H9 (cell line): ENCODE results near the gene DPF1. TPM values are rescaled to one million over a fixed set of nuclear protein-coding genes. Genes with fewer than 3 reads are reported as not detected.

Experiments used
- DNase-seq: peaks from one replicate; pipeline ENCODE4 v3.0.0-alpha.2; 2017
- H2AFZ ChIP-seq: one replicate; pipeline ENCODE4 v1.6.1; 2013; ENCODE audit warnings: mild to moderate bottlenecking, low read length, control low read depth, moderate library complexity
- H2AK5ac ChIP-seq: 2 replicates; pipeline ENCODE4 v1.6.1; 2013; ENCODE audit warnings: low read length, control low read depth, mixed read lengths; ENCODE audit not compliant: insufficient read length
- H2BK120ac ChIP-seq: one replicate; pipeline ENCODE4 v1.6.1; 2013; ENCODE audit warnings: low read depth, mild to moderate bottlenecking, low read length, control low read depth, inconsistent platforms; ENCODE audit not compliant: poor library complexity, severe bottlenecking
- H2BK12ac ChIP-seq: 2 replicates; pipeline ENCODE4 v1.6.1; 2013; ENCODE audit warnings: low read length, control low read depth, mixed read lengths, low read depth; ENCODE audit not compliant: insufficient read length
- H2BK15ac ChIP-seq: 2 replicates; pipeline ENCODE4 v1.6.1; 2013; ENCODE audit warnings: low read depth, low read length, control low read depth
- H2BK20ac ChIP-seq: one replicate; pipeline ENCODE4 v1.6.1; 2013; ENCODE audit warnings: low read depth, mild to moderate bottlenecking, low read length, control low read depth, inconsistent platforms; ENCODE audit not compliant: poor library complexity, severe bottlenecking
- H2BK5ac ChIP-seq: 2 replicates; pipeline ENCODE4 v1.6.1; 2013; ENCODE audit warnings: low read length, control low read depth, mixed read lengths; ENCODE audit not compliant: insufficient read length
- H3K14ac ChIP-seq: 2 replicates; pipeline ENCODE4 v1.6.1; 2013; ENCODE audit warnings: low read length, control low read depth; ENCODE audit not compliant: insufficient read depth
- H3K18ac ChIP-seq: 2 replicates; pipeline ENCODE4 v1.6.1; 2013; ENCODE audit warnings: low read depth, mild to moderate bottlenecking, mixed read lengths, low read length, control low read depth; ENCODE audit not compliant: insufficient read length
- H3K23ac ChIP-seq: 2 replicates; pipeline ENCODE4 v1.6.1; 2013; ENCODE audit warnings: low read length, control low read depth, mixed read lengths, low read depth; ENCODE audit not compliant: insufficient read length
- H3K23me2 ChIP-seq: 2 replicates; pipeline ENCODE4 v1.6.1; 2013; ENCODE audit warnings: low read depth, mild to moderate bottlenecking, mixed read lengths, low read length, control low read depth; ENCODE audit not compliant: insufficient read length, poor library complexity, severe bottlenecking
- H3K27ac ChIP-seq: 2 replicates; pipeline ENCODE4 v1.5.1; 2013; ENCODE audit warnings: low read length, control low read depth, mixed read lengths, low read depth; ENCODE audit not compliant: insufficient read length
- H3K27me3 ChIP-seq: 2 replicates; pipeline ENCODE4 v1.6.1; 2013; ENCODE audit warnings: low read length, control low read depth, inconsistent platforms; ENCODE audit not compliant: insufficient read depth
- H3K4ac ChIP-seq: 2 replicates; pipeline ENCODE4 v1.6.1; 2013; ENCODE audit warnings: low read depth, mild to moderate bottlenecking, control low read depth, inconsistent platforms, low read length, moderate library complexity
- H3K4me1 ChIP-seq: 2 replicates; pipeline ENCODE4 v1.6.1; 2013; ENCODE audit warnings: low read length, control low read depth, inconsistent platforms; ENCODE audit not compliant: insufficient read depth
- H3K4me2 ChIP-seq: 2 replicates; pipeline ENCODE4 v1.6.1; 2013; ENCODE audit warnings: low read length, control low read depth, mixed read lengths; ENCODE audit not compliant: insufficient read length, insufficient read depth
- H3K56ac ChIP-seq: 2 replicates; pipeline ENCODE4 v1.6.1; 2013; ENCODE audit warnings: low read depth, mild to moderate bottlenecking, mixed read lengths, low read length, control low read depth; ENCODE audit not compliant: insufficient read length
- H3K79me1 ChIP-seq: 2 replicates; pipeline ENCODE4 v1.6.1; 2013; ENCODE audit warnings: low read depth, mild to moderate bottlenecking, moderate library complexity, low read length, control low read depth, inconsistent platforms; ENCODE audit not compliant: insufficient read depth, poor library complexity, severe bottlenecking
- H3K79me2 ChIP-seq: 2 replicates; pipeline ENCODE4 v1.6.1; 2013; ENCODE audit warnings: low read length, control low read depth, inconsistent platforms; ENCODE audit not compliant: insufficient read depth
- H3K9ac ChIP-seq: 2 replicates; pipeline ENCODE4 v1.6.1; 2013; ENCODE audit warnings: low read length, control low read depth, mixed read lengths; ENCODE audit not compliant: insufficient read length; ENCODE audit errors: extremely low read depth
- H3K9me3 ChIP-seq: one replicate; pipeline ENCODE4 v1.6.1; 2013; ENCODE audit warnings: low read depth, low read length, inconsistent platforms; ENCODE audit not compliant: control insufficient read depth
- H3T11ph ChIP-seq: one replicate; pipeline ENCODE4 v1.6.1; 2013; ENCODE audit warnings: mild to moderate bottlenecking, low read length, control low read depth, inconsistent platforms
- H4K20me1 ChIP-seq: one replicate; pipeline ENCODE4 v1.6.1; 2013; ENCODE audit not compliant: control insufficient read depth, insufficient read length, insufficient read depth
- H4K5ac ChIP-seq: 2 replicates; pipeline ENCODE4 v1.6.1; 2013; ENCODE audit warnings: low read depth, mild to moderate bottlenecking, mixed read lengths, low read length, control low read depth; ENCODE audit not compliant: insufficient read length
- H4K8ac ChIP-seq: replicated peaks from 2 replicates; pipeline ENCODE4 v1.6.1; 2013; ENCODE audit warnings: low read length, control low read depth, mixed read lengths, low read depth; ENCODE audit not compliant: insufficient read length
- H4K91ac ChIP-seq: 2 replicates; pipeline ENCODE4 v1.6.1; 2013; ENCODE audit warnings: low read depth, mild to moderate bottlenecking, moderate library complexity, mixed read lengths, low read length, control low read depth; ENCODE audit not compliant: insufficient read length
- H3K27ac Mint-ChIP-seq, 3 experiments: 2 replicates in 2 of 3; 3 replicates in 1 of 3; pipeline ENCODE4 v1.8.0; 2020 to 2021; ENCODE audit warnings: mixed read lengths in 3 of 3, mild to moderate bottlenecking in 1 of 3, moderate library complexity in 1 of 3
- H3K27me3 Mint-ChIP-seq: 2 replicates; pipeline ENCODE4 v1.8.0; 2021; ENCODE audit warnings: low read depth, mild to moderate bottlenecking, moderate library complexity, mixed read lengths
- H3K36me3 Mint-ChIP-seq, 3 experiments: 2 replicates in 2 of 3; 3 replicates in 1 of 3; pipeline ENCODE4 v1.8.0; 2020 to 2021; ENCODE audit warnings: low read depth in 3 of 3, mixed read lengths in 3 of 3; ENCODE audit not compliant: insufficient read depth in 1 of 3
- H3K4me1 Mint-ChIP-seq, 2 experiments: 2 replicates each; pipeline ENCODE4 v1.8.0; 2020; ENCODE audit warnings: mixed read lengths in 2 of 2
- H3K4me3 Mint-ChIP-seq, 2 experiments: 2 replicates in 1 of 2; 3 replicates in 1 of 2; pipeline ENCODE4 v1.8.0; 2020 to 2021; ENCODE audit warnings: mild to moderate bottlenecking in 2 of 2, mixed read lengths in 2 of 2, moderate library complexity in 1 of 2
- H3K9me3 Mint-ChIP-seq, 2 experiments: 2 replicates in 1 of 2; 3 replicates in 1 of 2; pipeline ENCODE4 v1.8.0; 2020; ENCODE audit warnings: mild to moderate bottlenecking in 2 of 2, mixed read lengths in 2 of 2, moderate library complexity in 1 of 2
- CTCF ChIP-seq: fragments of 200-600 bp; sonication (generic); conservative IDR thresholded peaks from 3 replicates; pipeline ENCODE4 v1.8.0; 2021; ENCODE audit warnings: antibody characterized with exemption, mild to moderate bottlenecking
- WGBS: extraction: QIAGEN DNeasy Blood & Tissue Kit; methylation state at CpG from one replicate; pipeline ENCODE4 v1.1.7; 2013; ENCODE audit warnings: missing lambda C conversion rate, low lambda C conversion rate, mixed read lengths; ENCODE audit not compliant: insufficient read length; ENCODE audit errors: extremely low coverage; 5-methylcytosine and 5-hydroxymethylcytosine counted together
- total RNA-seq: library from RNA; stranded (reverse); gene quantifications from 2 replicates; pipeline ENCODE4 v1.2.1, GENCODE V29; 2021

DPF1 gene
- total RNA-seq, 1 experiment from 2014 or later = 12.0 TPM

DNA sequence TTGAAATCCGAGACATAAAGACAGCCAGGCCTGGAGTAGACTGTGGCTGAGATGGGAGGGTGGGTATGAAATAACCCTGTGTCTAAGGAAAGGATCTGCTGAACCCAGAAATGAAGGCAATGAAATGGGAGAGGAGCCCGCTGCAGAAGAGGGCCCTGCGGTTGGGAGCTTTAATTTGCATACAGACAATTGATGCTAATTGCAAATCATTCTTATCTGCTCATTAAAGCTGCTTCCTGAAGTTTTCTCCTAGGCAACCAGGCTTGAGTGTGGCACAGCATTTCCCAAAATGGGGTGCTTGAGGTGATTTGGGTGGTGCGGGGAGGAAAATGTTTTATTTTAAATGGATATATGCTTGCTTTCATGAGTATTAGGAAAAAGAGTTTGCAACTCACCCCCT lies 55.4 kb downstream of the DPF1 start:
- Histone ChIP-seq H2AK5ac (no peak overlapping the region), H3K9ac (no peak overlapping the region), H3K23ac (no peak overlapping the region), H3K9me3 (no peaks in the 10 kb centered on the region), H4K8ac (no peak overlapping the region), H3K23me2 (no peaks in the 10 kb centered on the region), H3K56ac (no peak overlapping the region), H4K20me1 (no peaks in the 10 kb centered on the region), H3T11ph (no peak overlapping the region), H2BK120ac (no peak overlapping the region), H2BK15ac (no peak overlapping the region), H2BK20ac (no peak overlapping the region), H3K14ac (no peak overlapping the region), H3K27ac (no peak overlapping the region), H3K79me2 (no peaks in the 10 kb centered on the region), H3K79me1 (no peaks in the 10 kb centered on the region), H4K5ac (no peak overlapping the region), H2BK5ac (no peak overlapping the region), H4K91ac (no peak overlapping the region), H2AFZ (no peak overlapping the region), H3K4me1 (peaks cover 2% of the 10 kb centered on the region; the same call in 1 of the 2 replicates), H3K27me3 (no peaks in the 10 kb centered on the region), H3K4me2 (no peak overlapping the region), H2BK12ac (no peak overlapping the region), H3K18ac (no peak overlapping the region), H3K4ac (no peak overlapping the region)
- TF ChIP-seq CTCF = no peak
- H3K36me3 Mint-ChIP-seq = peaks cover 9 to 35% (median 21%) of the 10 kb centered on the region in 3 experiments; a peak in 6 of 7 replicates
- peak overlapping the region in 2 of 3 experiments; percentile 80 to 82; a peak in 3 of 7 replicates for H3K27ac Mint-ChIP-seq
- no peaks in the 10 kb centered on the region for H3K9me3 Mint-ChIP-seq
- H3K4me1 Mint-ChIP-seq = peaks cover 19 to 26% of the 10 kb centered on the region in 2 experiments
- WGBS = no CpG with 5 or more reads among the region's 4 CpGs
- no peak for DNase-seq
- peak overlapping the region in 1 of 2 experiments; percentile 43; a peak in 1 of 5 replicates for H3K4me3 Mint-ChIP-seq
- no peaks in the 10 kb centered on the region for H3K27me3 Mint-ChIP-seq
